ENCODE data around the gene STBD1. TPM values are rescaled to one million over a fixed set of nuclear protein-coding genes. Genes with fewer than 3 reads are reported as not detected.

Gene STBD1
- total RNA-seq, 1 donor from 2014 or later, result 2.4 TPM

GRCh38 chr4:76266627-76267026 is 39.9 kb upstream of the STBD1 start:
- Mint-ChIP-seq H3K27me3 (ENCODE audit: unreplicated experiment) (peaks cover 26% of the 10 kb centered on the region), H3K4me1 (ENCODE audit: unreplicated experiment) (no peaks in the 10 kb centered on the region), H3K4me3 (ENCODE audit: unreplicated experiment) (no peak overlapping the region), H3K9me3 (ENCODE audit: unreplicated experiment) (no peaks in the 10 kb centered on the region), H3K27ac (ENCODE audit: unreplicated experiment) (no peak overlapping the region), H3K36me3 (ENCODE audit: unreplicated experiment) (no peaks in the 10 kb centered on the region)
- DNase-seq (ENCODE audit: extremely low spot score, unreplicated experiment), result no peak
- no peak for TF ChIP-seq CTCF (IDR thresholded peaks at IDR 0.05)

- H3K9me3 Mint-ChIP-seq (ENCODE audit: unreplicated experiment), result no peaks in the 10 kb centered on the region
- H3K36me3 Mint-ChIP-seq (ENCODE audit: unreplicated experiment), result no peaks in the 10 kb centered on the region
- peaks cover 25% of the 10 kb centered on the region for H3K27me3 Mint-ChIP-seq (ENCODE audit: unreplicated experiment)
- H3K4me1 Mint-ChIP-seq (ENCODE audit: unreplicated experiment), result no peaks in the 10 kb centered on the region
- no peak for DNase-seq (ENCODE audit: extremely low spot score, unreplicated experiment)
- H3K4me3 Mint-ChIP-seq (ENCODE audit: unreplicated experiment), result no peak overlapping the region
- no peak overlapping the region for H3K27ac Mint-ChIP-seq (ENCODE audit: unreplicated experiment)
- TF ChIP-seq CTCF (IDR thresholded peaks at IDR 0.05), result no peak
These were observed 38.7 kb upstream of the STBD1 start for GRCh38 chr4:76267811-76268210.

DNA sequence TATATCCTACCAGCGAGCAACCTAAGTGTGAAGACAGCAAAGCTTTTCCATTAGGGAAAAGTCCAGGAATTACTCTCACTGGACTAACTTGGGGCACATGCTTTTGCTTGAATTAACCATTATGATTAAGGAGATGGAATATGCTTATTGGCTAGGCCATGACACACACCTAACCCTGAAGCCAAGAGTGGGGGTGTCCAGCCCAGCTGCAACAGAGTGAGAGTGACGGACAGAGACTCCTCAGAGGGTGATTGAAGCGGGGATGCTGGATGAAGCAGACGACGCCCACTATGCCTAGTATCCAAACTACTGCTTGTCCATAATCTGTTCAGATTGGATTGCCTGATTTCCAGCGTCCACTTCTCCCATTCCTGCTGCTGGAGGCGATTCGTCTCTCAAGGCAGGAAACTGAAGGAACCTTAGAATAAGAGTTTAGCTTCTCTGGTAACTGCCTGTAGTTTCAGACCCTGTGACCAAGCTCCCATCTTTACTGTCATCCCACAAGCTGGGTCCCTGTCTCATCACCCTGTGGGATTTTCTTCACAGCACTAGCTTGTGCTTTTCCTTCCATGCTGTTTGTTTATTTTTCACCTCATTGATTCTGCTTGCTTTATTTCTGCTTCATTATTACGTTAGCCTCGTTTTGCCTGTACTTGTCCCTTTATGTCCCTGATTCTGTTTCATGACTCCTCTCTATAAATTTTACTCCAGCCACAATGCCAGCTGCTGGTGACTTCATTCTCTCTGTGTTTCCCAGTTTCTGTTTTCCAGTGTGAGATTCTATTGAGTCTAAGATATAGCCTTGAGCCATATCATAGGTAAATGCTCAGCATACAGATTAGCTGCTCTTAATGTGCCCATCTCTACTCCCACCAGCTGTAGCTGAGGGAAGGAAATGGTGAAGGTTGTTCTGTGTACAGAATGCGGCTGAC is 36.0 kb upstream of the STBD1 start:
- H3K27ac Mint-ChIP-seq (ENCODE audit: unreplicated experiment), result no peak overlapping the region
- no peaks in the 10 kb centered on the region for H3K36me3 Mint-ChIP-seq (ENCODE audit: unreplicated experiment)
- no peaks in the 10 kb centered on the region for H3K4me1 Mint-ChIP-seq (ENCODE audit: unreplicated experiment)

GRCh38 chr4:76271248-76271647 is 35.3 kb upstream of the STBD1 start:
- DNase-seq (ENCODE audit: extremely low spot score, unreplicated experiment), result no peak

More for the DNA sequence above, 36.0 kb upstream of the STBD1 start:
- no peak for DNase-seq (ENCODE audit: extremely low spot score, unreplicated experiment)
- no peak for TF ChIP-seq CTCF (IDR thresholded peaks at IDR 0.05)
- Mint-ChIP-seq H3K4me3 (ENCODE audit: unreplicated experiment) (no peak overlapping the region), H3K9me3 (ENCODE audit: unreplicated experiment) (no peaks in the 10 kb centered on the region), H3K27me3 (ENCODE audit: unreplicated experiment) (peaks cover 40% of the 10 kb centered on the region)

More at GRCh38 chr4:76271248-76271647, 35.3 kb upstream of the STBD1 start:
- no peak overlapping the region for H3K4me3 Mint-ChIP-seq (ENCODE audit: unreplicated experiment)
- peaks cover 43% of the 10 kb centered on the region for H3K27me3 Mint-ChIP-seq (ENCODE audit: unreplicated experiment)
- TF ChIP-seq CTCF (IDR thresholded peaks at IDR 0.05), result no peak
- H3K4me1 Mint-ChIP-seq (ENCODE audit: unreplicated experiment), result no peaks in the 10 kb centered on the region
- no peaks in the 10 kb centered on the region for H3K36me3 Mint-ChIP-seq (ENCODE audit: unreplicated experiment)
- H3K27ac Mint-ChIP-seq (ENCODE audit: unreplicated experiment), result no peak overlapping the region
- H3K9me3 Mint-ChIP-seq (ENCODE audit: unreplicated experiment), result no peaks in the 10 kb centered on the region

Data from osteocyte (in vitro differentiated cells).